C4-2B (cell line): ENCODE data around the gene PIMREG.
A peak's percentile ranks its signal among the peaks of the same experiment; 100 is the strongest.

Experiments
- H3K27ac ChIP-seq: fragments of 450-650 bp; 2 replicates; pipeline ENCODE4 v1.5.1; 2017
- CTCF ChIP-seq: fragments of 450-650 bp; conservative IDR thresholded peaks from 2 replicates; pipeline ENCODE4 v1.5.1; 2017; ENCODE audit warnings: mild to moderate bottlenecking
- ZFX ChIP-seq: fragments of 450-650 bp; IDR thresholded peaks from 2 replicates; pipeline ENCODE4 v1.6.1; 2017

Gene PIMREG

GRCh38 chr17:6456914-6457687 is 12.8 kb downstream of the PIMREG start:
- TF ChIP-seq ZFX (no peak), CTCF (no peak)
- H3K27ac ChIP-seq, result peak overlapping the region; percentile 12; the same call in 1 of the 2 replicates

- TF ChIP-seq ZFX, result no peak
- TF ChIP-seq CTCF, result no peak
- no peak overlapping the region for H3K27ac ChIP-seq
These were observed 13.6 kb downstream of the PIMREG start for GRCh38 chr17:6457688-6458459.

- H3K27ac ChIP-seq, result no peak overlapping the region
- no peak for TF ChIP-seq ZFX
These were observed 14.2 kb downstream of the PIMREG start for GRCh38 chr17:6458460-6458950.

- H3K27ac ChIP-seq, result no peak overlapping the region
- TF ChIP-seq CTCF, result no peak
- TF ChIP-seq ZFX, result no peak
These were observed 16.4 kb downstream of the PIMREG start for GRCh38 chr17:6460531-6461161.

GRCh38 chr17:6461246-6461645 is 17.0 kb downstream of the PIMREG start:
- TF ChIP-seq CTCF (no peak), ZFX (no peak)
- no peak overlapping the region for H3K27ac ChIP-seq

GRCh38 chr17:6461792-6462524 is 17.7 kb downstream of the PIMREG start:
- H3K27ac ChIP-seq, result no peak overlapping the region
- TF ChIP-seq CTCF (no peak), ZFX (no peak)

- TF ChIP-seq CTCF (no peak), ZFX (no peak)
- H3K27ac ChIP-seq, result no peak overlapping the region
These were observed 18.4 kb downstream of the PIMREG start for GRCh38 chr17:6462692-6463091.
